Breast epithelium (tissue), 3 donors: ENCODE measurements around the gene RBM33.

ENCODE experiments used
- POLR2A ChIP-seq: fragments of 450-650 bp; IDR thresholded peaks from one replicate; pipeline ENCODE4 v1.6.1; 2016; ENCODE audit warnings: antibody characterized with exemption, mild to moderate bottlenecking, moderate library complexity
- POLR2AphosphoS5 ChIP-seq, 3 donors: sonication (generic); formaldehyde crosslinking; IDR thresholded peaks; one replicate each; pipeline ENCODE4 v1.6.1; 2017; ENCODE audit warnings: antibody characterized with exemption in 3 of 3
- TF ChIP-seq, protein P1 (sequence below), 3 donors: fragments of 450-650 bp; IDR thresholded peaks; one replicate each; pipeline ENCODE4 v1.5.1; 2016 to 2017; ENCODE audit warnings: antibody characterized with exemption in 3 of 3, mild to moderate bottlenecking in 3 of 3, moderate library complexity in 3 of 3

DNA sequence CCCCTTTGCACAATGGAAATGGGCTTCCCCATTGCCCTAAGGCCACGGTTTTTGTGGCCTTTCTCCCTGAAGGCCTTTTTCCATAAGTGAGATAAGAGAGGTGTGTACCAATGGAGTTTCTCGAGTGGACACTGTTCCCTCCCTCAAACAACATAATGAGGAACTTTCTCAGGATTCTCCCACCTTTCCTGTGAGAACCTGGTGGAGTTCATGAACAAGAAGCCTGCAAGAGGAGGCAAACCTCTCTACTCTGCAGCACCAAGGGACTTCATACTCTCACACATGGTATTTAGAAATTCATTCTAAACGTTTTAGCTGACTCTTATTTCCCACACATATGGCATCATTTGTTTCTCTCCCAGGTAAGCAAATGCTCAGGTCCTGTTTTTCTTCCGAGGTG lies 7.3 kb upstream of the RBM33 start:
- TF ChIP-seq POLR2A (no peak), POLR2AphosphoS5 (IDR thresholded peaks at IDR 0.05) (no peak)
- TF ChIP-seq, protein P1, sequence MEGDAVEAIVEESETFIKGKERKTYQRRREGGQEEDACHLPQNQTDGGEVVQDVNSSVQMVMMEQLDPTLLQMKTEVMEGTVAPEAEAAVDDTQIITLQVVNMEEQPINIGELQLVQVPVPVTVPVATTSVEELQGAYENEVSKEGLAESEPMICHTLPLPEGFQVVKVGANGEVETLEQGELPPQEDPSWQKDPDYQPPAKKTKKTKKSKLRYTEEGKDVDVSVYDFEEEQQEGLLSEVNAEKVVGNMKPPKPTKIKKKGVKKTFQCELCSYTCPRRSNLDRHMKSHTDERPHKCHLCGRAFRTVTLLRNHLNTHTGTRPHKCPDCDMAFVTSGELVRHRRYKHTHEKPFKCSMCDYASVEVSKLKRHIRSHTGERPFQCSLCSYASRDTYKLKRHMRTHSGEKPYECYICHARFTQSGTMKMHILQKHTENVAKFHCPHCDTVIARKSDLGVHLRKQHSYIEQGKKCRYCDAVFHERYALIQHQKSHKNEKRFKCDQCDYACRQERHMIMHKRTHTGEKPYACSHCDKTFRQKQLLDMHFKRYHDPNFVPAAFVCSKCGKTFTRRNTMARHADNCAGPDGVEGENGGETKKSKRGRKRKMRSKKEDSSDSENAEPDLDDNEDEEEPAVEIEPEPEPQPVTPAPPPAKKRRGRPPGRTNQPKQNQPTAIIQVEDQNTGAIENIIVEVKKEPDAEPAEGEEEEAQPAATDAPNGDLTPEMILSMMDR (IDR thresholded peaks at IDR 0.05): no peak
